PFSK-1 (cell line): ENCODE measurements around the gene RSRP1.

Experiments
- FOXP2 ChIP-seq: optimal IDR thresholded peaks from 2 replicates; pipeline ENCODE3; 2011; ENCODE audit warnings: borderline replicate concordance, control low read depth, inconsistent platforms; ENCODE audit not compliant: insufficient read depth; ENCODE audit errors: extremely low read length, extremely low read depth
- POLR2AphosphoS5 ChIP-seq: IDR thresholded peaks from 2 replicates; pipeline ENCODE4 v1.6.1; 2012; ENCODE audit warnings: low read depth, mild to moderate bottlenecking, control low read depth, low read length, moderate library complexity
- SIN3A ChIP-seq: IDR thresholded peaks from 2 replicates; pipeline ENCODE4 v1.6.1; 2012; ENCODE audit warnings: mild to moderate bottlenecking, low read length, moderate library complexity, borderline replicate concordance; ENCODE audit not compliant: insufficient read depth
- TAF1 ChIP-seq: IDR thresholded peaks from 2 replicates; pipeline ENCODE4 v1.6.1; 2012; ENCODE audit warnings: low read length, control low read depth, borderline replicate concordance; ENCODE audit not compliant: insufficient read depth
- TF ChIP-seq, protein P1 (sequence below), 2 experiments: IDR thresholded peaks; 2 replicates each; pipeline versions ENCODE4 v1.6.1 to v1.8.0; 2011 to 2012; ENCODE audit warnings: low read depth in 2 of 2, low read length in 2 of 2, control low read depth in 1 of 2, inconsistent platforms in 1 of 2, mild to moderate bottlenecking in 1 of 2, moderate library complexity in 1 of 2; ENCODE audit not compliant: insufficient read depth in 1 of 2

DNA sequence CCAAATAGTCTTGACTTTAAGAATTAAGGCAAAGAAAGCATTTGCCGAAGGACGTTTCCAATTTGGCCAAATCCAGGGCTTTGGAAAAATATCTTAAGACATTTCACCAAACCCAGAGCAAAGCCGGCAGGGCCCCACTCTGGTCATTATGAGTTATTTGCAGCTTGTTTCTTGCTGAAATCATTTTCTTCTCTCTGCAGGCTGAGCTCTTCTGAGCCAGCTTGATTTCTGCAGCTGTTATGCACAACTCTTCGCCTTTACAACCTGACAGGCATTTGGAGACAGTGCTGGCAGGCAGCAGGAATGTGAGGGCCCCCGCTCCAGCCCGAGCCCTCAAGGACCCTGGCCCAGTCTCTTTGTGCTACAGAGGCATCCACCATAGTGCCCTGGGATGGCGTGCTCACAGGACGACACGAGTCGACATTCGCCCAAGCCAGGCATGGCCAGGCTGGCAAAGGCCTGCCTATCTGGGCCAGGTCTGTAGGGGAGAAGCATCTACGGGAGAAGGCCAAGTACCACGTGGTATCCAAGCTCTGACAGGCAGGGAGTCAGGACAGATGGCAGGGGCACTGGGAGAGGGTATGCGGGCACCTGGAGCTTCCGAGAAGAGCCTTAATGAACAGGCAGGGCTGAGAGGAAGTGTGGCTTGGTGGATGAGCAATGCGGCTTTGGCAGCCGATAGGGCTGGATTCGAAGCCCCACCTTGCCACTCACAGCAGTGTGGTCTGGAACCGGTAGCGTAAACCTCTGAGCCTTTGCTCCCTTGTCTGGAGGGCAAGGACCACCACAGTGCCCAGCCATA is 47.2 kb downstream of the RSRP1 start:
- TF ChIP-seq TAF1: no peak
- TF ChIP-seq POLR2AphosphoS5: no peak
- TF ChIP-seq SIN3A: no peak
- TF ChIP-seq, protein P1, sequence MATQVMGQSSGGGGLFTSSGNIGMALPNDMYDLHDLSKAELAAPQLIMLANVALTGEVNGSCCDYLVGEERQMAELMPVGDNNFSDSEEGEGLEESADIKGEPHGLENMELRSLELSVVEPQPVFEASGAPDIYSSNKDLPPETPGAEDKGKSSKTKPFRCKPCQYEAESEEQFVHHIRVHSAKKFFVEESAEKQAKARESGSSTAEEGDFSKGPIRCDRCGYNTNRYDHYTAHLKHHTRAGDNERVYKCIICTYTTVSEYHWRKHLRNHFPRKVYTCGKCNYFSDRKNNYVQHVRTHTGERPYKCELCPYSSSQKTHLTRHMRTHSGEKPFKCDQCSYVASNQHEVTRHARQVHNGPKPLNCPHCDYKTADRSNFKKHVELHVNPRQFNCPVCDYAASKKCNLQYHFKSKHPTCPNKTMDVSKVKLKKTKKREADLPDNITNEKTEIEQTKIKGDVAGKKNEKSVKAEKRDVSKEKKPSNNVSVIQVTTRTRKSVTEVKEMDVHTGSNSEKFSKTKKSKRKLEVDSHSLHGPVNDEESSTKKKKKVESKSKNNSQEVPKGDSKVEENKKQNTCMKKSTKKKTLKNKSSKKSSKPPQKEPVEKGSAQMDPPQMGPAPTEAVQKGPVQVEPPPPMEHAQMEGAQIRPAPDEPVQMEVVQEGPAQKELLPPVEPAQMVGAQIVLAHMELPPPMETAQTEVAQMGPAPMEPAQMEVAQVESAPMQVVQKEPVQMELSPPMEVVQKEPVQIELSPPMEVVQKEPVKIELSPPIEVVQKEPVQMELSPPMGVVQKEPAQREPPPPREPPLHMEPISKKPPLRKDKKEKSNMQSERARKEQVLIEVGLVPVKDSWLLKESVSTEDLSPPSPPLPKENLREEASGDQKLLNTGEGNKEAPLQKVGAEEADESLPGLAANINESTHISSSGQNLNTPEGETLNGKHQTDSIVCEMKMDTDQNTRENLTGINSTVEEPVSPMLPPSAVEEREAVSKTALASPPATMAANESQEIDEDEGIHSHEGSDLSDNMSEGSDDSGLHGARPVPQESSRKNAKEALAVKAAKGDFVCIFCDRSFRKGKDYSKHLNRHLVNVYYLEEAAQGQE (IDR thresholded peaks at IDR 0.05; ENCODE audit: insufficient read depth in 1 of 2, low read depth in 2 of 2, low read length in 2 of 2): no peak
- TF ChIP-seq FOXP2: no peak
